GM03348 (cell line): Measurements from ENCODE around the gene UBTD2.
"Not testable (repeated sequence)": the region's sequence is repeated elsewhere in the genome, so short reads cannot be mapped to it uniquely, and the experiment has no call there.

ENCODE experiments used
- DNase-seq: peaks from one replicate; pipeline ENCODE4 v3.0.0; 2012; ENCODE audit warnings: low spot score

The UBTD2 gene

DNA sequence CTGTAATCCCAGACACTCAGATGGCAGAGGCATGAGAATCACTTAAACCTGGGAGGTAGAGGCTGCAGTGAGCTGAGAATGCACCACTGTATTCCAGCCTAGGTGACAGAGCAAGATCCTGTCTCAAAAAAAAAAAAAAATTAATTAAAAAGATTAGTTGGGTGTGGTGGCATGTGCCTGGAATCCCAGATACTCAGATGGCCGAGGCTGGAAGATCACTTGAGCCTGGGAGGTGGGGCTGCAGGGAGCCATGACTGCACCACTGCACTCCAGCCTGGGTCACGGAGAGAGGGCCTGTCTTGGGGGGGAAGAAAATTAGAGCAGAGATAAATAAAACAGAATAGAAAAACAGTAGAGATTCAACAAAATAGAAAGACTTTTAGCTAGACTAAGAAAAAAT lies 34.9 kb downstream of the UBTD2 start:
- DNase-seq, result no peak

DNA sequence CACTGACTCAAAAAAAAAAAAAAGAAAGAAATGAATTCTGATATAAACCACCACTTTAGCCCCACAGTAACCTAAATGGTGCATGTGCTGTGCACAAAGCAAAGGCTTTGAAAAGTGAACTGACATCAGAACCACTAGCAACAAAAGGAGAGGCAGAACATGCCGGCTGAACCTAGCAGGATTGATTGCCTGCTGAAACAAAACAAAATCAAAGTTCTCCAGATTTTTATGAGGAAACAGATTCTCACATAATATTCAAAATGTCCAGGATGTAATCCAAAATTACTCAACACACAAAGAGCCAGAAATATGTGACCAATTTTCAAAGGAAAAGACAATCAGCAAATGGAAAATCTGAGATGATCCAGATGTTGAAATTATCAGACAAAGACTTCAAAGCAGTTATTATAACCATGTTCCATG lies 37.9 kb downstream of the UBTD2 start:
- peak; percentile 49 for DNase-seq

DNA sequence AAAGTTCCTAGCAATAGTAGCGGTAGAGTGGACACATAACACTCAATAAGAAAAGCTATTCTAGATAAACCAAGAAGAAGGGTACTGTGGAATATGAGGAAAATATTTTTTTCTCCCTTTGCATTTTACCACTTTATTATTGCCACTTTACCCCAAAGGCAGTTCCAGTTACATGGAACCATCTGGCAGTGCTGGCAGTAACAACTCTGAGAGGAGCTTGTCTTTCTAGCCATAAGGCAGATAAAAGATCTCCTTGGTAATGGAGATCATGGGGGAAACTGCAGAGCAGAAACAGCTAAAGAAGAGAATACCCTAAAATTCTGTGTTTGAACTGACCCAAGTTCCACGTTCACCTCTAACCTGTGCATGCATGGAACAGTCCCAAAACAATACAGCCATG lies 38.5 kb downstream of the UBTD2 start:
- no peak for DNase-seq

DNA sequence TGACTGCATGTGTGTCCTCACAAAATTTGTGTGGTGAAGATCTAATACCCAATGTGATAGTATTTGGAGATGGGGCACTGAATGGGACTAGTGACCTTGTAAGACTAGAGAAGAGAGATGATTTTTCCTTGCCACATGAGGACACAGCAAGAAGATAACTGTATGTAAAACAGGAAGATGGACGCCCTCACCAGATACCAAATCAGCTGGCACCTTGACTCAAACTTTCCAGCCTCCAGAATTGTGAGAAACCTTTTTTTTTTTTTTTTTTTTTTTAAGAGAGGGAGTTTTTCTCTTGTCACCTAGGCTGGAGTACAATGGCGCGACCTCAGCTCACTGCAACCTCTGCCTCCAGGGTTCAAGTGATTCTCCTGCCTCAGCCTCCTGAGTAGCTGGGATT lies 40.3 kb downstream of the UBTD2 start:
- DNase-seq, result no peak

DNA sequence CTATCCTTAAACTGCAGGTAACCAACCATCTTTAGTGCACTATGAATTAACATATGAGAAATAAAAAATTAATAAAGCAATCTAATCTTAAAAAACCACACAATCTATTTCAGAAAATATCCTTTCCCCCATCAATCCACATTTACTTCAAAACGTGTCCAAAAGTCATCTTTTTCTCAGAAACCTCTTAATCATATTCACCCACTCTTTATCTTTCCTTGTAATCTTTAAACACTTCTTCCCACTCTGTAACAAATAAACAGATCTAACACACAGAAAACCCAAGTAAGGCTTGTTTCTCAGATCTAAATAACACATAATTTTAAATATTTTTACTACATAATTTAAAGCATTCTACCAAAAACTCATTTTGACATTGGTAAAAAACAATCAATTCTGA lies 45.2 kb downstream of the UBTD2 start:
- no peak for DNase-seq

DNA sequence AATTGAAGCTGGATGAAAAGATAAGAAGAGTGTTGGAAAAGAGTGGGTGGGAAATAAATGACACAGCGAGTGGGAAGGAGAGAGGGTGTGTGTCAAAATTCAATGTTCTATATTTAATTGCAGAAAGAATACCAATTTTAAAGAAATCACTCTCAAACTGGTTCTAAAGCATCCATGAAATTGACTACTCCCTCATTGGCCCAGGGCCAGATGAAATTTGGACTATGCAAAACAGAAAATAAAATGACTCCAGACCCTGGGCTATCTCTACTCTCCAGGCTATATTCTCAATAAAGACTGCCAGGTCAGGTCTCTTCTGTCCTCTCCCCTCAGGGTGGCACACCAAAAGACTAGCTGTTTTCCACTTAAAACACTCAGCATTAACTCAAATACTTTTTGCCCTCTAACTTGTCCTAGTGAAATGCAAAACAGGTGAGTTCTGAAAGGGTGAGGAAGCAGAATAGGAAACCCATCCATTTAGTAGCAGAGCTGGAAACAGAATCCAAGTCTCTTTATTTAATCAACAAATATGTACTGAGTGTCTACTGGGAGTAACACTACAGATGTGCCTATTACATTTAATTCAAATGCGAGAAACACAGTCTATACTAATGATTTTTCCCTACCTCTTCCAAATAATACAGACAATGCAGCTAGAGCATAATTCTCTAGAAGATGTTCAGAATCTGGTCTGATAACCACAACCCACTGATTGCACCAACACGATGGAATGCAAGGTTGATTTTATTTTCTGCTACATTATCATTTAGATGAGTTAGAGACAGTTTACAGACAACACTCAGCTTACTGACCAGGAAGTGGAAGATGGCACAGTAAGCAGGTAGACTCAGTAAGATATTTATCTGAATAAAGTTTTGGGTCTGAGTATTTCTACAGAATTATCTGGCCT lies 47.5 kb downstream of the UBTD2 start:
- DNase-seq, result peak; percentile 26

DNA sequence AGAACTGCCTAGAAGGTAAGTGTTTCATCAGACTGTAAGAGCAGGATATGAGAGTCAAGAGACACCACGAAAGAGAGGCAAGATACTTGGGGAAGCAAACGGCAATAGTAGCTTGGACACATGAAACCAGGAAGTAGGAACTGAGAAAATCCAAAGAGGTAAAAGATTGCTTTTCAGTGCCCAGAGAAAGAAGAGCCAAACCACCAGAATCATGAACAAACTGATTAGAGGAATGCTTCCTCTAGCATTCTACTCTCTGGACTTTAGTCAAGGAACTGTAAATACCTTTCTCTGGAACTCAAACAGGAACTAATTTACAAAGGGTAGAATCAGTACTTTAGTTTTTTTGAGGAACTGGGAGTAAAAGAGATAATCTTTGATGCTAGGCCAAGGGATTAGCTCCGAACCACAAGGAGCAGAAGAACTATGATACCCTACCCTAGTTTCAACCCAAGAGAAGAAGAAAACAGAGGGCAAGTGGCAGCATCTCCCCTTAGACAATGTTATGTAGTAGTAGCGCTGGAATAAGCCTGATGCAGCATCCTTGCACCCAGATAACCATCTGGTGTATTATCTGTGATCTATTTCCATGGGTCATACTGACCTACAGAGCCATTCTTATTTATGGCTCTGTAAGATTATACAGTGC lies 48.3 kb downstream of the UBTD2 start:
- peak; percentile 29 for DNase-seq

DNA sequence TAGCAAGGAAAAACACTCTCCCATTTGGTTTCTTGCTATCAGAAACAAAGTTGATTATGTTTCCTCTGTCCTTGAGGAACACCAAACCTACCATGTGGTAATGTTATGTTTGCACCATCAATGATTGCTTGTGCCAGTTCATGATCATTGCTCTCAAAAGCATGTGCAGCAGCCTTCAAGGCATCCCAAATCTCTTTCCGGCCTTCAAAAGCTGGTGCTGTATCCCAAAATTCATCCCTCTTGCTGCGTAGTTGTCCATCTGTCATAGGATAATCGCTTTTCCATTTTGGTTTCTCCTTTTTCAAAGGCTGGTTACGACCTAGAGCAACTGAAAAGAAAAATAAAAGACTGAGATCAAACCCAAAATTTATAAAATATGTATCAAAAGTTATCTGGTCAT lies 49.5 kb downstream of the UBTD2 start:
- DNase-seq, result no peak

DNA sequence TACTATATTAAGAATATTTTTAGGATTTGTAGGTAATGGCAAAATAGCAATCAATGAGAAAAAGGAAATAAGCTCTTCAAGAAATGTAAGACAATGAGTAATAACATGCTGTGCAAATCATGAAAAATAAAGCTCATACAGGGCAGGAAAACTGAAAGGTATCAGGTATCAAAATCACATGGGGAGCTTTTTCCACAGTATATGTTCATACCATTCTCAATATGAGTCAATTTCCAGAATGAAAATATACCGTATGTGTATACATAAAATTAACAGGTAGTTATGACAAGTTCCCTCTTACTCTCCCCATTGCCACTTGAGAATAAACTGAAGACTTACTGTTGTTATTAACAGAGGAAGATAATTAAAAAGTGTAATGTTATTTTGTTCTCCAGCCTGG lies 53.7 kb downstream of the UBTD2 start:
- DNase-seq, result no peak

DNA sequence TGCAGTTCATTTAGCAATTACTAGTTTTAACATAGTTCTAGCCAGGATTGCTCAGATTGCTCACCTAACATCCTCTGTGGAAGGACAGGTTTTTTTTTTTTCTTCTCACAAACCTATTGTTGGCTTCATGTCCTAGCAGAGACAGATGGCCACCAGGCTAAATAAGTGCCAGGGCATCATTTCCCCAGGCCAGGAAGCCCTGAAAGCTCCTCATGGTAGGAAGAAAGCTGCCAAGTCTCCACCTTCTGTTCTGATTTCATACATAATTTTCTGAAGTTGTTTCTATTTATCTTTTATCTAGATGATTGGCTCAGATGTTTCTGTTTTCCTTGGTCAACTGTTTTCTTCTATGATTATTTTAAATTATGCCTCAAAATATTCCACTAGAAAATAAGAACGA lies 58.6 kb downstream of the UBTD2 start:
- DNase-seq, result no peak

DNA sequence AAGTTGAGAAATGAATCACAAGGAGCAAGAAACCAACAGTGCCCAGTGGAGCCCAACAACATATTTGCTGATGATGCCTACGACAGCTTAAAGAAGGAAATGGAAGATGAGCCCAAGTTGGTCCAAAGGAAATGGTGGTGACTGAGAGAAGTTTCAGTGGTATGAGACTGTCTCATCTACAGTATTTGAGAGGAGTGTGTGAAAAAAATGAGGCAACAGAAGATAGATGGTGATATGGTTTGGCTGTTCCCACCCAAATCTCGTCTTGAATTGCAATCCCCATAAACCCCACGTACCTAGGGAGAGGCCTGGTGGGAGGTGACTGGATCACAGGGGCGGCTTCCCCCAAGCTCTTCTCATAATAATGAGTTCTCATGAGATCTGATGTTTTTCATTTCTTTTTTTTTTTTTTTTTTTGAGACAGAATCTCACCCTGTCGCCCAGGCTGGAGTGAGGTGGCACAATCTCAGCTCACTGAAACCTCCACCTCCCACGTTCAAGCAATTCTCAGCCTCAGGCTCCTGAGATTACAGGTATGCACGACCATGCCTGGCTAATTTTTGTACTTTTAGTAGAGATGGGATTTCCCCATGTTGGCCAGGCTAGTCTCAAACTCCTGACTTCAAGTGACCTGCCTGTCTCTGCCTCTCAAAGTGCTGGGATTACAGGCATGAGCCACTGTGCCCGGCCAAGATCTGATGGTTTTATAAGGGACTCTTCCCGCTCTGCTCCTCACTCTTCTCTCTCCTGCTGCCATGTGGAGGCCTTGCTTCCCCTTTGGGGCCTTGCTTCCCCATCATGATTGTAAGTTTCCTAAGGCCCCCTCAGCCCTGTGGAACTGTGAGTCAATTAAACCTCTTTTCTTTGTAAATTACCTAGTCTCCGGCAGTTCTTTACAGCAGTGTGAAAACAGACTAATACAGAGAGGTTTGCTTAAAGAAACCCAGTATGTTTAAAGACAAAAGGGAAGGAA lies 59.4 kb downstream of the UBTD2 start:
- no peak for DNase-seq

DNA sequence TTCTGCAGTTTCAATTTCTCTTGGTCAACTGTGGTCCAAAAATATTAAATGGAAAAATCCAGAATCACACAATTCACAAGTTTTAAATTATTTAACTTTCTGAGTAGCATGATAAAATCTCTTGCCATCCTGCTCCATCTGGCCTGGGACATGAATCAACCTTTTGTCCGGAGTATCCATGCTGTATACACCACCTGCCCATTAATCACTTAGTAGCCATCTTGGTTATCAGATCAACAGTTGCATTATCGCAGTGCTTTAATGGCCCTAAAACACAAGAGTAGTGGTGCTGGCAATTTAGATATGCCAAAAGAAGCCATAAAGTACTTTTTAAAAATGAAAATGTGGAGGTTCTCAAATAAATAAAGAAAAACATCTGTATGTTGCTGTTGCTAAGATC lies 64.3 kb downstream of the UBTD2 start:
- no peak for DNase-seq

DNA sequence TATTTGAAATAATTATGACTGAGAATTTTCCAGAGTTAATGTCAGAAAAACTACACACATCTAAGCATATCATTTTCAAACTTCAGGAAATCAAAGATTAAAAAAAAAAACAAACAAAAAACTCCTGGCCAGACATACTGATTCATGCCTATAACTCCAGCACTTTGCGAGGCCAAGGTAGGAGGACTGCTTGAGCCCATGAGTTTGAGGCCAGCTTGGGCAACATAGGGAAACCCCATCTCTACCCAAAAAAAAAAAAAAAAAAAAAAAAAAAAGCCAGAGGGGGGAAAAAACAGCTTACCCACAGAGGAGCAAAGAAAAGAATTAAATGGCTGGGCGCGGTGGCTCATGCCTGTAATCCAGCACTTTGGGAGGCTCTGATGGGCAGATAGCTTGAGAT lies 67.2 kb downstream of the UBTD2 start:
- no peak for DNase-seq

DNA sequence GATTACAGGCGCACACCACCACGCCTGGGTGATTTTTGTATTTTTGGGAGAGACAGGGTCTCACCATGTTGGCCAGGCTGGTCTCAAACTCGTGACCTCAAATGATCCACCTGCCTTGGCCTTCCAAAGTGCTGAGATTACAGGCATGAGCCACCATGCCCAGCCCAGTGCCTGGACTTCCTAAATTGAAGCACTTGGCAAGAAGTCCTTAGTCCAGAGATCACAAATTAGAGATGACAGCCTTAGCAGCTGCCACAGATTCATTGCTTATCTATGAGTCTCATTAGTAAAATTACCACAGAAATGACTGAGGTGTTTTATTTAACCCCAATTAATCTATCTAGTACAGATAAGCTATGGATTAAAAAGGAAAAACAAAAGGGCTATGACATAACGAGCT lies 70.4 kb downstream of the UBTD2 start:
- DNase-seq, result no peak

DNA sequence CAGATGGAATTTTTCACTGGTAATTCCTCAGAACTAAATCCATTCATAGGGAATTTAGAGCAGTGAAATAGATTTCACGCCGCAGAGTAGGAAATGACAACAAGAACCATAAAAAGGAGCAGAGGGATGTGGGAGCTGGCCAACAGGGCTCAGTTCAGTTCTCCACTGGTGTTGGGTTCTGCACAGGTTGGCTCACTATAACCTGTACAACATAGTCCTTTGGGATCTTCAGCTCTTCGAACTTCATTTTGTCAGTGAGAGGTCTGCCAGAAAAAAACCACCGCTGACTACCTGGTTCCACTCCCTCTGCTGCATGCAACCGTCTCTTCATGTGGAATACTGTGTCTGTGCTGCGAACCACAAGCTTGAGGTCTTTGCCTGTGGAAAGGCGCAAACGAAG lies 71.9 kb downstream of the UBTD2 start:
- no peak for DNase-seq

DNA sequence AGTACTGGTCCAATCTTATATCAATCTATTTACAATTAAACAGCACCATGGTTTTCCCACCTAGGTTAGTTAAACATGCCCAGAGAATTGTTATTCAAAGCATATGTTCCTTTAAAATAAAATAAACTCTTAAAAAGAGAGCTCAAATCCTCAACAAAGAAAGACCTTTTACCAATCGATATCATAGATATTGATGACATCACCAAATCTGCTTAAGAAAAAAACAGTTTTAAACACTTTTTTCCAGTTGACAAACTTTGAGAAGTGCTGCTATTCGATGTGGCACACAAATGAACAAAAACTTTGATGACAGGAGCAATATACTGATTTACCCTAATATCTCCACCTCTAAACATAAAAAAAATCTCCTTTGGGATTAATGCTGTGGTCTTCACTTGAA lies 73.8 kb downstream of the UBTD2 start:
- no peak for DNase-seq

DNA sequence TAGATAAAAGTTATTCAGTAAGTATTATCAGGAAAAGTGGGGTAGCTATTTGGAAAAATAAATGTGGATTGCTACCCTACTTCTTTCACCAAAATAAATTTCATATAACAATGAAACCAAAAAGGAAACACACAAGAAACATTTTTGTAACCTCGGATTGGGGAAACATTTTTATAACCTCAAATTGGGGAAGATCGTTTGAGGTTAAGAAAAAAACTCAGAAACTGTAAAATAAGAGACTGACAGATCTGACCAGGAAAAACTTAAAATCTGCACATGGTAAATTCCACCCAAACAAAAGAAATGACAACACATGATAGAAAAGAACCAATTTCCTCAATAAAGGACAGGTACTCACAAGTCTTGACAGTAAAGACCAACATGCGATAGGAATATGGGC lies 76.1 kb downstream of the UBTD2 start:
- no peak for DNase-seq

DNA sequence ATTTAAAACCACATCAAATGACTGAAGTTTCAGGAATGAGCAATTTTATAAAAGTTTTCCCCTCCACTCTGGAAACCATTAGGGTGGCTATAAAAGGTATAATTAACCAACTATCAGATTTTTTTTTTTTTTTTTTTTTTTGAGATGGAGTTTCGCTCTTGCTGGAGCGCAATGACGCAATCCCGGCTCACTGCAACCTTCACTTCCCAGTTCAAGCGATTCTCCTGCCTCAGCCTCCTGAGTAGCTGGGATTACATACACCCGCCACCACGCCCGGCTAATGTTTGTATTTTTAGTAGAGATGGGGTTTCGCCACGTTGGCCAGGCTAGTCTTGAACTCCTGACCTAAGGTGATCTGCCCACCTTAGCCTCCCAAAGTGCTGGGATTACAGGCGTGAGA lies 77.6 kb downstream of the UBTD2 start:
- DNase-seq, result not testable (repeated sequence)

DNA sequence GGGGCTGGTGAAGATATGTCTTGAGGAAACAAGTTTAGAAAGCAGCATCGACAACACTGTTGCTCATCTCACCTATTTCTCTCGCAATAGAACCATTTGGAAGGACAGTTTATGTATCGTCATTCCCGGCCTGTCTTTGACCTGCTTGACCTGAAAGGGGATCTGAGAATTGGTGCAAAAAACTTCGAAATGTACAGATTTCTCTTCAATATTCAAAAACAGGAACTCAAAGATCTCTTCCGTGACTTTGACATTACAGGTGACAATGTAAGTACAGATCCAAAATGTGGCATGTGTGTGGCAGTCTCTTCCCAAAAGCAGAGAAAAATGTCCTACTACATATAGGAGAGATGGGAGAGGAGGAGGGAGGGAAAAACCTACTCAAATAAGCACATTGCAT lies 83.1 kb downstream of the UBTD2 start:
- no peak for DNase-seq

DNA sequence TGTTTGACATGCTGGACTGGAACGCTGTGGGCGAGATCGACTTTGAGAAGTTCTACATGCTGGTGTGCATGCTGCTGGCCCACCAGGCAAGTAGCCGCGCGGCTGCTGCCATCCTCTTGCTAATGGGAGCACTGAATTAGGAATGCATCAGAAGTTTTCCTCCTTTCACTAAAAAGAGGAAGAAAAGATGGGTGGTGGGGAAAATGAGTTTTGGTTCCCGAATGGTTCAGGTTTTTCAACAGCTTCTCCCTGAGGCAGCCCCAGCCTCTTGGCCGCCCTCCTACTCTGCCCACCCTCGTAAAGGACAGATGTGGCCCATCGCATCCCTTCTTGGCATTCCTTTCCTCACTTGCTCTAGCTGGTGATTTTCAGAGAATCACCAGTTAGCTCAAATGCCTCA lies 84.1 kb downstream of the UBTD2 start:
- no peak for DNase-seq

DNA sequence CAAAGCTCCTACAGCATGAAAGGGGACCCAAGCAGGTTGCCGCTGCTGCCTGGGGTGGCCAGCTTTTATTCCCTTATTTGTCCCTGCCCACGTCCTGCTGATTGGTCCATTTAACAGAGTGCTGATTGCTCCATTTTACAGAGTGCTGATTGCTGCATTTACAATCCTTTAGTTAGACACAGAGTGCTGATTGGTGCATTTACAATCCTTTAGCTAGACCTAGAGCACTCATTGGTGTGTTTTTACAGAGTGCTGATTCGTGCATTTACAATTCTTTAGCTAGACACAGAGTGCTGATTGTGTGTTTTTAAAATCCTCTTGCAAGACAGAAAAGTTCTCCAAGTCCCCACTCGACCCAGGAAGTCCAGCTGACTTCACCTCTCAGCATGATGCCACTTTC lies 85.8 kb downstream of the UBTD2 start:
- not testable (repeated sequence) for DNase-seq

DNA sequence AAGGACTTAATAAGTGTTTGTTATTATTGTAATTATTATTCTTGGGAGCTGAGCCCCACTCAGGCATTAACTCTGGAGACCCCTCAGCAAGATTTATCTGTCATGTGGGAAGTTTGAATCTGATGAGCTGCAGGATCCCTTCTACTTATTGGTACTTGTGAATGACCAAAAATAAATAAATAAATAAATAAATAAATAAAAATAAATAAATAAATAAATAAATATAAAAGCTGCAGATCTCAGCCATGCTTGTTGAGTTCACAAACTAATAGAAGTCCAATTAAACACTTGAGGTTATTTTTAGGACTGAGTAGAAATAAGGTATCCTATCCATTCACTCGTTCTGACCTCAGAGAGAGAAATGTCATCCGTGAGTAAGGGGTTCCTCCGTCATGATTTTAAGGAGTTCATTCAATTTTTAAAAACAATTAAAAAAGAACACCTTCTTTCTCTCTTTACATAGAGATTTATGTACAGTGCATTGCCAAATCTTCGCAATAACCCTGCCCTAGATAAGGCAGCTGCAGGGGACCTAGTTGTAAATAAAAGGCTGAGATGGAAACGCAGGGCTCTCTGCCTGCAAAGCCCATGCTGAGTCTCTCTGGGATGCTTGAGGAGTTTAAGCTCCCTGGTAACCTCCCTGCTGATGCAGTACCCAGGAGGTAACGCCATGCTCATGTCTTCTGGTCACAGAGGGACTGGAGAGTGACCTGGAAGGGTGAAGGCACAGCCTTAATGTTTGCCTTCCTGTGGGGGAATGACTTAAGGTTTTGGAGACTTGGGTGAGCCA lies 88.4 kb downstream of the UBTD2 start:
- no peak for DNase-seq
